Measurements from ENCODE around the gene PRSS36.

The PRSS36 gene

GRCh38 chr16:31149894-31150890, at the start of gene PRSS36:
Gene PRSS36 (minus strand): TSS chr16:31150066. CDS start chr16:31150035, 31 bp downstream.
- in situ Hi-C loops (cut with HindIII; ENCODE audit: low sequenced_read_pairs): no loop called here

GRCh38 chr16:31199430-31200041, 49.7 kb upstream of the PRSS36 start:
- in situ Hi-C loops (cut with HindIII; ENCODE audit: low sequenced_read_pairs): loop anchor here (5.0 to 25.0 kb wide), 2 partner anchors 188 to 263 kb away; partner anchors contain the start of gene ITGAD

GRCh38 chr16:31198207-31198882, 48.5 kb upstream of the PRSS36 start:
- in situ Hi-C loops (cut with HindIII; ENCODE audit: low sequenced_read_pairs): loop anchor here (5.0 kb wide), 1 partner anchor 264 kb away; no protein-coding TSS in a partner anchor

GRCh38 chr16:31196324-31197088, 46.6 kb upstream of the PRSS36 start:
- in situ Hi-C loops (cut with HindIII; ENCODE audit: low sequenced_read_pairs): loop anchor here (5.0 kb wide), 1 partner anchor 266 kb away; no protein-coding TSS in a partner anchor

GRCh38 chr16:31195861-31196260, 46.0 kb upstream of the PRSS36 start:
- in situ Hi-C loops (cut with HindIII; ENCODE audit: low sequenced_read_pairs): loop anchor here (5.0 kb wide), 1 partner anchor 266 kb away; no protein-coding TSS in a partner anchor

GRCh38 chr16:31194898-31195297, 45.0 kb upstream of the PRSS36 start:
- in situ Hi-C loops (cut with HindIII; ENCODE audit: low sequenced_read_pairs): loop anchor here (5.0 kb wide), 1 partner anchor 267 kb away; no protein-coding TSS in a partner anchor

GRCh38 chr16:31193874-31194273, 44.0 kb upstream of the PRSS36 start:
- in situ Hi-C loops (cut with HindIII; ENCODE audit: low sequenced_read_pairs): no loop called here

GRCh38 chr16:31192856-31193642, 43.2 kb upstream of the PRSS36 start:
- in situ Hi-C loops (cut with HindIII; ENCODE audit: low sequenced_read_pairs): no loop called here

GRCh38 chr16:31191697-31192428, 42.0 kb upstream of the PRSS36 start:
- in situ Hi-C loops (cut with HindIII; ENCODE audit: low sequenced_read_pairs): no loop called here

- in situ Hi-C loops (cut with HindIII; ENCODE audit: low sequenced_read_pairs): no loop called here
Observed at GRCh38 chr16:31190818-31191444, 41.1 kb upstream of the PRSS36 start.

GRCh38 chr16:31190061-31190460, 40.2 kb upstream of the PRSS36 start:
- in situ Hi-C loops (cut with HindIII; ENCODE audit: low sequenced_read_pairs): no loop called here

GRCh38 chr16:31189412-31189778, 39.5 kb upstream of the PRSS36 start:
- in situ Hi-C loops (cut with HindIII; ENCODE audit: low sequenced_read_pairs): no loop called here

GRCh38 chr16:31188450-31189411, 38.9 kb upstream of the PRSS36 start:
- in situ Hi-C loops (cut with HindIII; ENCODE audit: low sequenced_read_pairs): no loop called here

- in situ Hi-C loops (cut with HindIII; ENCODE audit: low sequenced_read_pairs): no loop called here
Observed at GRCh38 chr16:31187808-31188189, 37.9 kb upstream of the PRSS36 start.

- in situ Hi-C loops (cut with HindIII; ENCODE audit: low sequenced_read_pairs): no loop called here
Observed at GRCh38 chr16:31186930-31187807, 37.3 kb upstream of the PRSS36 start.

- in situ Hi-C loops (cut with HindIII; ENCODE audit: low sequenced_read_pairs): no loop called here
Observed at GRCh38 chr16:31186176-31186575, 36.3 kb upstream of the PRSS36 start.
